Activated naive CD8-positive, alpha-beta T cell treated with anti-CD3 and anti-CD28 coated beads, Interleukin-2, amount 50 U/mL, for 24 hours (primary cell): ENCODE measurements around the gene RTKN2.

Experiments used
- ATAC-seq: fragments of 150-1000 bp; cut with Tn5 transposase; one replicate; pipeline ENCODE4 v1.10.0; 2021
- DNase-seq: peaks from one replicate; pipeline ENCODE4 v3.0.0; 2021
- H3K27ac Mint-ChIP-seq: one replicate; pipeline ENCODE4 v1.8.0; 2021; ENCODE audit warnings: mild to moderate bottlenecking, mixed read lengths
- H3K27me3 Mint-ChIP-seq: one replicate; pipeline ENCODE4 v1.8.0; 2021; ENCODE audit warnings: mixed read lengths
- H3K36me3 Mint-ChIP-seq: one replicate; pipeline ENCODE4 v1.8.0; 2021; ENCODE audit warnings: low read depth, mixed read lengths
- H3K4me1 Mint-ChIP-seq: one replicate; pipeline ENCODE4 v1.8.0; 2021; ENCODE audit warnings: mixed read lengths
- H3K4me3 Mint-ChIP-seq: one replicate; pipeline ENCODE4 v1.8.0; 2021; ENCODE audit warnings: mild to moderate bottlenecking, moderate library complexity, mixed read lengths
- H3K9me3 Mint-ChIP-seq: one replicate; pipeline ENCODE4 v1.8.0; 2021; ENCODE audit warnings: mixed read lengths

The RTKN2 gene

DNA sequence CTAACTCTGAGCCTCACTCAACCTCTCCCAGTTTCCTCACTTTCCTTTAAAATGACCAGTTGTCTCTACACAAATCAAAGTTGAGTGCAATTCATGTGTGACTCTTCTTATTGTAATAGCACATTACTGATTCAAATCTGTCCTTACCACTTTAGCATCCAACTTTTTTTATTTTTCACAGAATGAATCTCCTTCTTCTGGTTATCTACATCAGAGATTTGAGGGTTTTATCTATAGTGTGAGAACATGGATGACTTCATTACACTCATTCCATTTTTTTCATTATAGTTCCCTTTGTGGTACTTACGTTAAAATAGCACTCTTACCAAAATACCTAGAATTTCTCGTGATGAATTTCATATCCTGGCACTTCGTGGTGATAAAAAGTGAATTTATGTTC is 43.3 kb downstream of the RTKN2 start:
- no peaks in the 10 kb centered on the region for H3K36me3 Mint-ChIP-seq
- H3K4me3 Mint-ChIP-seq: no peak overlapping the region
- peaks cover 7% of the 10 kb centered on the region for H3K9me3 Mint-ChIP-seq
- H3K27me3 Mint-ChIP-seq: no peaks in the 10 kb centered on the region
- ATAC-seq (no peak), DNase-seq (no peak)
- peaks cover 2% of the 10 kb centered on the region for H3K4me1 Mint-ChIP-seq
- no peak overlapping the region for H3K27ac Mint-ChIP-seq

DNA sequence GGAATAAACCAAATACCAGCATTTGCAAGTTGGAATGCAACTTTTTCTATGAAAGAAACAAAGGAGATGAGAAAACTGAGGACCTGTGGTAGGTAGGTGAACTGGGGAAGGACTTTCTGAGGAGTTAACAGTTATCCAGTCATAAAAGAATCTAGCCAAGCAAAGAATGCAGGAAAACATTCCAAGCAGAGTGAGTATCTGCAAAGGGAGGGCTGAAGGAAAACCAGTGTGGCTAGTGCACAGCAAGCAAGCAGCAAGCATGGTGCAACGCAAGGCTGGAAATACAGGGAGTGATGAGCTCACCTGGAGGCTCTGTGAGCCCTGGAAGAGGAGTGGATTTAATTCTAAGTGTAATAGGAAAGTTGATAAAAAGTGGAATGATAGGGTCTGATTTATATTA is 44.0 kb downstream of the RTKN2 start:
- Mint-ChIP-seq H3K36me3 (no peaks in the 10 kb centered on the region), H3K9me3 (peaks cover 7% of the 10 kb centered on the region), H3K4me3 (no peak overlapping the region), H3K27ac (no peak overlapping the region), H3K4me1 (peaks cover 2% of the 10 kb centered on the region), H3K27me3 (no peaks in the 10 kb centered on the region)
- no peak for DNase-seq
- no peak for ATAC-seq

DNA sequence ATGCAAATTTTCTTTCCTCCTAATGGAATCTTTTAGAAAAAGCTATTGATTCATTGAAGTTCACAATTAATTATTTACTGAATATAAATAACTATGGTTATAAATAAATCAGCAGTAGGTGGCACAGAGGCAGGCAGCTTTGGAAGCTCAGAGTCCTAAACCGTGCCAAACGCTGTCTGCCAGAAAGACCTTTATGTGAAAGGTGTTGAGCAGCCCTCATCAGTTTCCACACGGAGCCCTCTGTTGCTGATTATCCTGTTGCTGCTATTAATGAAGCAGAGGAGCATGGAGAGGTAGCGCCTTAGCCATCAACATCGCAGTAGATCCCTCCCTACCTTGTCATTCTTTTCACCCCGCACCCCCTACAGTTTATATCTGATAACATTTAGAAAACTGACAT is 51.0 kb downstream of the RTKN2 start:
- H3K27me3 Mint-ChIP-seq: no peaks in the 10 kb centered on the region
- H3K36me3 Mint-ChIP-seq: no peaks in the 10 kb centered on the region
- no peaks in the 10 kb centered on the region for H3K9me3 Mint-ChIP-seq
- no peak overlapping the region for H3K4me3 Mint-ChIP-seq
- H3K4me1 Mint-ChIP-seq: no peaks in the 10 kb centered on the region
- no peak for ATAC-seq
- H3K27ac Mint-ChIP-seq: no peak overlapping the region
- DNase-seq: no peak

DNA sequence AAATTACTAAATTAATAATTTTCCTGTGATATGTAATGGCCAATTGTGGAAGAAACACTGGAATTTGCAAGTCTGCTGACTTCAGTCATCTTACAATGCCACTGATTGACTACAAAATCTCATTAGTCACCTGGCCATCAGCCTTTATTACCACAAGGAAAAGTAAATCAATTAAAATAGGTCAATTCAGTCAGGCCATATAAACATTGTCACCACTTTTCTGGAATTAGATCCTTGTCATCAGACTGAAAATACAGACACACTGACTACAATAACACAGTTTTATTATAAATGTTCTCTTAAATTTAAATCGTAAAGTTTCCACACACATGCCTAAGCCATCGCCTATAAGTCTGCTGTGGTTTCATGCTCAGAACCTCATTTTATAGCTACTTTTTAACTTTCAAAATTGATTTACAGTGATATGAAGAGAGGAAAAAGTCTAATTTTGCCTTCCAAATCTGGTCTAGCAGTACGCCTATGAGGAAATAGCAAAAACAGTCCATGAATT is 54.2 kb downstream of the RTKN2 start:
- Mint-ChIP-seq H3K4me3 (no peak overlapping the region), H3K36me3 (no peaks in the 10 kb centered on the region), H3K9me3 (no peaks in the 10 kb centered on the region), H3K27ac (no peak overlapping the region), H3K4me1 (no peaks in the 10 kb centered on the region), H3K27me3 (no peaks in the 10 kb centered on the region)
- DNase-seq (no peak), ATAC-seq (no peak)

DNA sequence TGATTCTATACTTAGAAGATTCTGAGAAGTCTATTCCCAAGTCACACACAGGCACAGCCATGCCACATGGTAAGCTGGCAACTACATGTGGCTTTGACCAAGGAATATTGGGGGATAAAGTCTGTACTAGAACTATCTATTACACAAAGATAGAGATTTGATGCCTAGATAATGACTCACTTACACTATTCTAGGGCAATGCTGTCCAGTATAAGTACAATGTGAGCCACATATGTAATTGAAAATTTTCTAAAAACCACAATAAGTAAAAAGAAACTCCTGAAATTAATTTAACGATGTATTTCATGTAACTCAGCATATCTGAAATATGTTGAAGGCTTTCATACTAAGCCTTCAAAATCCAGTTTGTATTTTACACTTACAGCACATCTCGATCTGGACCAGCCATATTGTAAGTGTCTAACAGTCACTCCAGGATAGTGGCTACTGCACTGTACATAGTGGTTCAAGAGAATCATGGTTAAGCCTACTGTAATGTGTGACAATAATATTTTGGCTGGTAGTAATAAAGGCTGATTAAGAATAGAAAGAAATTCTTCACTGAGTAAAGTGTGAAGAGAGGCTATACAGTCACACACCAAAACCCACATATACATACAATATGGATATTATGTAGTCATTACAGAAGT is 62.8 kb downstream of the RTKN2 start:
- no peaks in the 10 kb centered on the region for H3K36me3 Mint-ChIP-seq
- H3K4me3 Mint-ChIP-seq: no peak overlapping the region
- ATAC-seq (no peak), DNase-seq (no peak)
- H3K9me3 Mint-ChIP-seq: peaks cover 6% of the 10 kb centered on the region
- no peak overlapping the region for H3K27ac Mint-ChIP-seq
- H3K27me3 Mint-ChIP-seq: no peaks in the 10 kb centered on the region
- peaks cover 7% of the 10 kb centered on the region for H3K4me1 Mint-ChIP-seq

DNA sequence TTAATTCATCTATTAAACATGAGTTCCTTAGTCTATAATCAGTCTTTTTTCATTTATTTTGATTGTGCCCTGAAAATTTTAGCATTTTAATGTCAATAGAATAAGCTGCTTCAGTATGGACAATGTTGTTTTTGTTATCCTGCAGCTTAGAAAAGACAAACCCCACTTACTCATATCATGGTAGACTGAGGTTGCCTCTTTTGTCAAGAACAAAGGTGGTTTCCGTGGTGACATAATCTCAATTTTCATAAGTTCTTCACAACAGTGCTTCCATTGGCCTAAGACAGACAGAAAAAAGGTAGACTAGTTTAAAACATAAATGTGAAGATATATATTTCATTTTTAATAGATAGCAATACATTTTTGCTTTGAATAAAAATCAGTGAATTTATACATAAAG is 69.1 kb downstream of the RTKN2 start:
- peak overlapping the region; percentile 18 for H3K27ac Mint-ChIP-seq
- H3K36me3 Mint-ChIP-seq: no peaks in the 10 kb centered on the region
- no peak for DNase-seq
- peak; percentile 88 for ATAC-seq
- H3K4me3 Mint-ChIP-seq: no peak overlapping the region
- no peaks in the 10 kb centered on the region for H3K27me3 Mint-ChIP-seq
- no peaks in the 10 kb centered on the region for H3K9me3 Mint-ChIP-seq
- H3K4me1 Mint-ChIP-seq: peaks cover 32% of the 10 kb centered on the region

DNA sequence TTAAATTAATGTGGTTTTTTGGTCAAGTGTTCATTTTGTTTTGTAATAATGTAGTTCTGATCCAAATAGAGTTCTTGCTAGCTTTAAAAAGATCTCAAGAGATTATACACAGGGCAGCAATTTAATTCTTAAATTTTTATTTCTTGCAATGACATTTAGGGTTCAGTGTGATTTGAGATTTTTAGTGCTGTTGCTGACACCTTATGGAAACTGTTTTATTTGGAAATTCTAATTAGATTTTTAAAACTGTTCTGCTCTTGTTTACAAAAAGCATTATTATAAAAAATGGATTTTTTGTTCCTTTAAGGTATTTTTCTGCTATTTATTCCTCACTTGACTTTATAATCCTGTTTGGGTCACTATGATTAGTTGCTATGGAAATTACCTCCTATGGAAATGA is 72.1 kb downstream of the RTKN2 start:
- no peak for ATAC-seq
- Mint-ChIP-seq H3K36me3 (no peaks in the 10 kb centered on the region), H3K9me3 (no peaks in the 10 kb centered on the region), H3K4me1 (peaks cover 32% of the 10 kb centered on the region), H3K4me3 (no peak overlapping the region), H3K27me3 (no peaks in the 10 kb centered on the region), H3K27ac (no peak overlapping the region)
- DNase-seq: no peak

DNA sequence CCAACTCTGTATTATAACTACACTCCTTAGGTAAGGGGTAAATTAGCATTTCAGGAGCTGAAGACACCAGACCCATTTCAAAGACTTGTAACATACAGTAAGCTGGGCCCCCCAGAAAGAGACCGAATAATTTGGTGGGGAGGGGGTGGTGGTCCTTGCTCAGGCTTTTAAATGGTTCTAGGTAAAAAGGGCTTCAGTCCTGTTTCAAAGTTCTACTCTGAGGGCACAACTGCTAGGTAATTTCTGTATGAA is 73.0 kb downstream of the RTKN2 start:
- no peak overlapping the region for H3K27ac Mint-ChIP-seq

DNA sequence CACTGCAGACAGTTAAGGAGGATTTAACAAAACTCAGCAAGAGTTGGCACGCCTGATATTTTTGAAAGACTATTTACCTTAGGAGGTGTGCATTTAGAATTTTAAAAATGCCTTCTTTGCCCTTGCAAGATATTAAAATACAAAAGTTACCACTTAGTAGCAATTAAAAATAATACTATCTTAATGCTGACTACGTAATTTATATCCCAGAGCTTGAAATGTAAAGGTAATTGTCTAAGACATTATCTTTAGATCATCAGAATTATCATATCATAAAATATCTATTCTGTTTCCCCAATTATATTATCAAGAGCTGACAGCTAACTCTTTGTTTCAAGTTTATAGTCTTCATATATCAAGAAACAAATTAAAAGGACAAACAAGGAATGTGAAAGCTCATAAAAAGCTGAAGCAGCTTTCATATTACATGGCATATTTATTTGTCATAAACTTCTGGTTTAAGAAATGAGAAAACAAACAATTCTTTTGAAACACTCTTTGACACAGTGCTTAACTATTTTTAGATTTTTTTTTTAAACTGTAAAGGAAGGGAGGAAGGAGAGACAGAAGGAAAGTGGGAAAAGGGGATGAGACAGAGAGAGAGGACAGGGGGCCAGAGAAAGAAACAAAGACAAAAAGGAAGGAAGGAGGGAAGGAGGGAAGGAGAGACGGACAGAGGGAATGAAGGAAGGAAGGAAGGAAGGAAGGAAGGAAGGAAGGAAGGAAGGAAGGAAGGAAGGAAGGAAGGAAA is 73.5 kb downstream of the RTKN2 start:
- no peaks in the 10 kb centered on the region for H3K27me3 Mint-ChIP-seq
- H3K36me3 Mint-ChIP-seq: no peaks in the 10 kb centered on the region
- H3K27ac Mint-ChIP-seq: no peak overlapping the region
- no peak for ATAC-seq
- DNase-seq: no peak
- peaks cover 27% of the 10 kb centered on the region for H3K4me1 Mint-ChIP-seq
- no peaks in the 10 kb centered on the region for H3K9me3 Mint-ChIP-seq
- no peak overlapping the region for H3K4me3 Mint-ChIP-seq

More for the DNA sequence above, 73.0 kb downstream of the RTKN2 start:
- DNase-seq (no peak), ATAC-seq (no peak)
- no peak overlapping the region for H3K4me3 Mint-ChIP-seq
- peaks cover 27% of the 10 kb centered on the region for H3K4me1 Mint-ChIP-seq
- no peaks in the 10 kb centered on the region for H3K36me3 Mint-ChIP-seq
- H3K27me3 Mint-ChIP-seq: no peaks in the 10 kb centered on the region
- no peaks in the 10 kb centered on the region for H3K9me3 Mint-ChIP-seq

DNA sequence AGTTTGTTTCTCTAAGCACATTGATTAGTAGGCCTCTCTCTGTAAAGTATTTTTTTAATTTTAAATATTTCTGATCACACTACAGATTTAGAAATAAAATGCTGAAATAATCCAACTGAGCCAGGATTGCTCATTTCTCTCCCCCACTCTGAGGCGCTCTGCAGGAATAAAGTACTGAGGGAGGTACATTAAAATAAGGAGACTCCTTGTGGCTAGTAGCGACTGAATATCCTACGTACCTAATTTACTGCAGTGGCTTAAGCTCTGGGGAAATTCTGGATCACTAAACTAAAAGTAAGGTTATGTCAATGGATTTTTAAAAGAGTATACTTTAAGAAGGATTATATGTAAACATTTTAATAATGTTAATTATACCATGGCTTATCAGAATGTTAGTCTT is 75.2 kb downstream of the RTKN2 start:
- Mint-ChIP-seq H3K36me3 (peaks cover 3% of the 10 kb centered on the region), H3K27me3 (no peaks in the 10 kb centered on the region), H3K9me3 (peaks cover 4% of the 10 kb centered on the region), H3K27ac (no peak overlapping the region), H3K4me1 (peaks cover 25% of the 10 kb centered on the region), H3K4me3 (no peak overlapping the region)
- ATAC-seq (no peak), DNase-seq (no peak)

DNA sequence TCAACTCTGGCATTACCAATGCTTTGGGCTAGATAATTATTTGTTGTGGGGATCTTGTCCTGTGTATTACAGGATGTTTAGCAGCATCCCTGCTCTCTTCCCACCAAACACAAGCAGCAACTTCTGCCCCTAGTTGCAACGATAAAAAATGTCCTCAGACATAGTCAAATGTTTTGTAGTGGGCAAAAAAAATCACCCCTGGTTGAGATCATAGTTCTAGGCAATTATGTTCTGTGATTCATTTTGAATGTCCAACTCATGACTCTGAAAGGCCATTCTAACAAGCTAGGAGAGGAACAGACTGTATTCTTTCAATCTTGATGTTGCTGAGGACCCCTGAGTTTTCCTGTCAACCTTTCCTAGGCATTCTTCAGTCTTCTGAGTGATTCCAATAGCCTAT is 79.5 kb downstream of the RTKN2 start:
- Mint-ChIP-seq H3K9me3 (peaks cover 7% of the 10 kb centered on the region), H3K4me1 (peaks cover 54% of the 10 kb centered on the region), H3K27me3 (no peaks in the 10 kb centered on the region), H3K4me3 (no peak overlapping the region), H3K36me3 (peaks cover 11% of the 10 kb centered on the region), H3K27ac (no peak overlapping the region)
- ATAC-seq (no peak), DNase-seq (no peak)

DNA sequence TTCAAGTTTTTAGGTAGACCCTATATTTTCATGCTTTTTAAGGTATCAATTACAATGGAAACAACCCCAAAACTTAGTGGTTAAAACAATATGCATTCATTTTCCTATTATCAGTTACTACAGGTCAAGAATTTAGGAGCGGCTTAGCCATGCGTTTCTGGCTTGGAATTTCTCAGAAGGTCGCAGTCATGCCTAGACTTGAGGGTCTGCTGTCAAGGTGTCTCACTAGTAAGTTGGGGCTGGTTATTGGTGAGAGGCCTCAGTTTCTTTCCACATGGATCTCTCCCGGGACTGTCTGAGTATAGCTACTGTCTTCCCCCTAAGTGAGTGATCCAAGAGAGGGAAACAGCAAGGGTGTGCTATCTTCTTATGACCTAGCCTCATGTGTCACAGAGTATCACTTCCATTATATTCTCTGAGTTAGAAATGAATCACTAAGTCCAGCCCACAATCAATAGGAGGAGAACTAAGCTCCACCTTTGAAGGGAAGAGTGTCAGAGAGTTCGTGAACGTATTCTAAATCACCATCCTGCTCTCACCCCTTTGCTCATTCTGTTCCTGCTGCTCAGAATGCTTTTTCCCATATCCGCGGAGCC is 80.5 kb downstream of the RTKN2 start:
- Mint-ChIP-seq H3K9me3 (peaks cover 7% of the 10 kb centered on the region), H3K36me3 (peaks cover 11% of the 10 kb centered on the region), H3K27ac (peak overlapping the region; percentile 98), H3K27me3 (no peaks in the 10 kb centered on the region), H3K4me3 (peak overlapping the region; percentile 6), H3K4me1 (peaks cover 64% of the 10 kb centered on the region)
- ATAC-seq: peak; percentile 68
- DNase-seq: no peak

DNA sequence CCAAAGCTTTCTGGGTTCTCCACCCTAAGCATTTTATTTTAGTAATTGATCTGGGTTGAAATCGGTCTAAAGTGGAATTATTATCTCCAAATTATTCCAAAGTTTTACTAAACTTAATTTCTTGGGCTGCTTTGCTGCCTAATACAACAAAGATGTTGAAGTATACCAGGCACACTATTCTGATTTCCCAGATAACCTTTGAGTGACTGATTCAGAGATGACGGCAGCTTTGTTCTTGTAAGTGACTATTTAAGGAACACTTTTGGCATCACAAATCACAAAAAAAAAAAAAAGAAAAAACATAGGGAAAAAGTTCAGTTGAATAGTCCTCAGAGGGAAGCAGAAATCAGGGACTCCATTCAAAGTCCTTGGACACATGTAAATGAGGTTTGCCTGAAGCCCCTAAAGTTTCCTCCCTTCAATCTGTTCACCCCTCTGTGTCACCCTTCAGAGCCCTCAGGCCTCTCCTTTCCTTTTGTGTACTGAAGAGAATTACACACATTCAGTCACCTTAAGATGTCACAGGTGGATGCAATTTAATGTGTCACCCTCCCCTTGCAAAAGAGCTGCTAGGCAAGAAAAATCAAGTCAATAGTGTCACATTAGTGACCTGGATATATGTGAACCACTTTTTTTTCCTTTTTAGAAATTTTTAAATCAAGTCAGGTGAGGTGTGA is 81.5 kb downstream of the RTKN2 start:
- Mint-ChIP-seq H3K4me3 (no peak overlapping the region), H3K9me3 (peaks cover 7% of the 10 kb centered on the region), H3K4me1 (peaks cover 74% of the 10 kb centered on the region), H3K27ac (peak overlapping the region; percentile 98), H3K36me3 (peaks cover 13% of the 10 kb centered on the region), H3K27me3 (no peaks in the 10 kb centered on the region)
- DNase-seq: no peak
- ATAC-seq: no peak

DNA sequence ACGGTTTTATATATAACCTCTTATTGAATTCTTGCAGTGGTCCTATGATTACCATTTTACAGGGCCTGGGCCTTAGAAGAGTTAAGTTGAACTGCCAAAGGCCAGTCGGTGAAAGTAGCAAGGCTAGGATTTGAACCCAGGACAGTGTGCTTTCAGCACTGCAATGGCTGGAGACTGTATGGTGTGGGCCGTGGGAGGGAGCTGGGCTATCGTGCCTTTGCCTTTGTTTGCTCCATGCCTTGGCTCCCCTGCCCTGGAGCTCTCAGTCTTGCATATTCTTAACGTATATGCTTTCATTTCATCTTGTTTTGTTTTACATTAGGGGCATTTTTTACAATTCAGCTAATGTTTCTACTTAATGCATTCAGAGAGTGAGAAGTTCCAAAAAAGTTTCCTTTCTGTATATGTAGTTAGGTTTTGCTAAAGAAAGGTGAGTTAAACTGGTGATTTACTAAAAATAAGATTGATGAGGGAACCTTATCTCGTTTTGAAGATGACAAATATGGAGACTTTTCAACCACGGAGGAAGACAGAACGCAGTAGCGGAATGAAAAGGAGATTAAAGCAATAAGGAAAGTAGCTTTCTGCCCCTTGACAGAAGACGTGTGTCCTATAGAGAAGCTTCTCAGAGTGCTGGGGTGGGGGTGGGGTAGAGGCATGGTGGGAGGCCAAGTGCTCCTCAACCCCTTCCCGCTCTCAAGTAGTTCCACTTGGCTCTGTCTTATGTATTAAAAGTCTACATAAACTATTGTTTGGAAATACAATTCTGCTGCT is 82.5 kb downstream of the RTKN2 start:
- Mint-ChIP-seq H3K27me3 (no peaks in the 10 kb centered on the region), H3K27ac (peak overlapping the region; percentile 98), H3K4me3 (peak overlapping the region; percentile 44), H3K9me3 (peaks cover 15% of the 10 kb centered on the region), H3K4me1 (peaks cover 82% of the 10 kb centered on the region), H3K36me3 (peaks cover 19% of the 10 kb centered on the region)
- DNase-seq (peak; percentile 41), ATAC-seq (peak; percentile 16)
